Duodenal mucosa (tissue), 2 donors: ENCODE measurements around the gene C12orf43.
A peak's percentile ranks its signal among the peaks of the same experiment; 100 is the strongest.

Experiments used
- H3K27ac ChIP-seq: one replicate; pipeline ENCODE4 v1.7.0; 2013; ENCODE audit warnings: low read depth, low read length
- H3K27me3 ChIP-seq, 2 donors: one replicate each; pipeline ENCODE4 v1.7.0; 2013; ENCODE audit warnings: low read length in 2 of 2, control low read depth in 1 of 2; ENCODE audit not compliant: insufficient read depth in 2 of 2, control insufficient read depth in 1 of 2
- H3K36me3 ChIP-seq, 2 donors: one replicate each; pipeline ENCODE4 v1.7.0; 2013; ENCODE audit warnings: low read length in 2 of 2, control low read depth in 1 of 2; ENCODE audit not compliant: insufficient read depth in 2 of 2, control insufficient read depth in 1 of 2
- H3K4me1 ChIP-seq, 2 donors: one replicate each; pipeline ENCODE4 v1.7.0; 2013; ENCODE audit warnings: low read length in 2 of 2, control low read depth in 1 of 2; ENCODE audit not compliant: insufficient read depth in 2 of 2, control insufficient read depth in 1 of 2
- H3K4me3 ChIP-seq, 2 donors: one replicate each; pipeline ENCODE4 v1.7.0; 2013; ENCODE audit warnings: low read length in 2 of 2, low read depth in 1 of 2
- H3K9ac ChIP-seq, 2 donors: one replicate each; pipeline ENCODE4 v1.7.0; 2013; ENCODE audit warnings: low read length in 2 of 2, low read depth in 1 of 2
- H3K9me3 ChIP-seq, 2 donors: one replicate each; pipeline ENCODE4 v1.7.0; 2013; ENCODE audit warnings: low read length in 2 of 2, control low read depth in 1 of 2; ENCODE audit not compliant: control insufficient read depth in 1 of 2

Gene C12orf43

GRCh38 chr12:120964298-120964697, 52.0 kb downstream of the C12orf43 start:
- no peaks in the 10 kb centered on the region for H3K9me3 ChIP-seq
- H3K36me3 ChIP-seq = peaks cover 4 to 8% of the 10 kb centered on the region in 2 donors
- H3K4me3 ChIP-seq = no peak overlapping the region
- no peak overlapping the region for H3K9ac ChIP-seq
- no peaks in the 10 kb centered on the region for H3K27me3 ChIP-seq
- H3K27ac ChIP-seq = no peak overlapping the region
- peaks cover 21 to 29% of the 10 kb centered on the region in 2 donors for H3K4me1 ChIP-seq

GRCh38 chr12:120962532-120963020, 53.7 kb downstream of the C12orf43 start:
- H3K36me3 ChIP-seq = peaks cover 0 to 2% of the 10 kb centered on the region in 2 donors
- no peaks in the 10 kb centered on the region for H3K27me3 ChIP-seq
- peak overlapping the region in 1 of 2 donors; percentile 2 for H3K9ac ChIP-seq
- H3K4me3 ChIP-seq = no peak overlapping the region
- peak overlapping the region; percentile 42 for H3K27ac ChIP-seq
- H3K9me3 ChIP-seq = no peaks in the 10 kb centered on the region
- H3K4me1 ChIP-seq = peaks cover 25 to 35% of the 10 kb centered on the region in 2 donors

- peak overlapping the region; percentile 42 for H3K27ac ChIP-seq
- H3K9me3 ChIP-seq = no peaks in the 10 kb centered on the region
- H3K4me3 ChIP-seq = no peak overlapping the region
These were observed 54.4 kb downstream of the C12orf43 start for GRCh38 chr12:120961604-120962531.

GRCh38 chr12:120960657-120961056, 55.6 kb downstream of the C12orf43 start:
- no peak overlapping the region for H3K27ac ChIP-seq
- H3K9ac ChIP-seq = peak overlapping the region; percentile 13 to 25
- no peaks in the 10 kb centered on the region for H3K36me3 ChIP-seq
- H3K4me1 ChIP-seq = peaks cover 39 to 43% of the 10 kb centered on the region in 2 donors
- no peaks in the 10 kb centered on the region for H3K9me3 ChIP-seq
- H3K27me3 ChIP-seq = no peaks in the 10 kb centered on the region
- no peak overlapping the region for H3K4me3 ChIP-seq

More at GRCh38 chr12:120961604-120962531, 54.4 kb downstream of the C12orf43 start:
- Histone ChIP-seq H3K9ac (peak overlapping the region in 1 of 2 donors; percentile 2), H3K4me1 (peaks cover 29 to 37% of the 10 kb centered on the region in 2 donors), H3K36me3 (no peaks in the 10 kb centered on the region), H3K27me3 (no peaks in the 10 kb centered on the region)

GRCh38 chr12:120959111-120959878, 57.0 kb downstream of the C12orf43 start:
- Histone ChIP-seq H3K4me3 (no peak overlapping the region), H3K36me3 (no peaks in the 10 kb centered on the region), H3K9ac (peak overlapping the region; percentile 28 to 38), H3K27me3 (no peaks in the 10 kb centered on the region), H3K27ac (peak overlapping the region; percentile 71), H3K9me3 (peaks cover 0 to 2% of the 10 kb centered on the region in 2 donors), H3K4me1 (peaks cover 39 to 40% of the 10 kb centered on the region in 2 donors)

DNA sequence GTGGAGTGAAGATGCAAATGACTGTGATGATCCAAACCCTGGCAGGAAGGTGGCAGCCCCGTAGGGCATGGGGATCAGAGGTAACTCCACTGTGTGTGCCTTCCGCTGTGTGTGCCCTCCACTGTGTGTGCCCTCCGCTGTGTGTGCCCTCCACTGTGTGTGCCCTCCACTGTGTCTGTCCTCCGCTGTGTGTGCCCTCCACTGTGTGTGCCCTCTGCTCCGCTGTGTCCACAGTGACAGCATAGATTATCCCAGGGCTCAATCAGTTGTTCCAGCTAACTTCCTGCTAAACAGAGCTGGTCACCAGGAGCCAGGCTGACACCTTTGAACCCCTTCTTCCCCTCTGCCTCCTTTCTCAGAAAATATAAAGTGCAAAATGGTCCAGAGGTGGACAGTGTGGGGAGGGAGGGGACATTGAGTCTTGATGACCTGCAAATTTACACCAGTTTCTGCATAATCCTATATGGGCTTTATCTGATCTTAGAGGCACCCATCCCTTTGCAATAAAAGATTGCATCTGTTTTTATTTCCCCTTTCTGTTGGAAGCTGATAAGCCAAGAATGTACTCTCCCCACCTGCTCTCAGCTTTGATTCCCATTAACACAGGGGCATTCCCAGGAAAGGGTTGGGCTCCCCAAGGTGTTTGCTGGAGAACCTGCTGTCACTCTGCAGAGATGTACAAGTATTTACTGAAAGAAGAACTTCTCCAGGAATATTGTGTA, 59.5 kb downstream of the C12orf43 start:
- Histone ChIP-seq H3K9ac (peak overlapping the region in 1 of 2 donors; percentile 21), H3K4me3 (peak overlapping the region in 1 of 2 donors; percentile 46), H3K4me1 (peaks cover 31% of the 10 kb centered on the region in 2 donors), H3K27ac (no peak overlapping the region), H3K9me3 (peaks cover 0 to 2% of the 10 kb centered on the region in 2 donors), H3K27me3 (no peaks in the 10 kb centered on the region), H3K36me3 (no peaks in the 10 kb centered on the region)

DNA sequence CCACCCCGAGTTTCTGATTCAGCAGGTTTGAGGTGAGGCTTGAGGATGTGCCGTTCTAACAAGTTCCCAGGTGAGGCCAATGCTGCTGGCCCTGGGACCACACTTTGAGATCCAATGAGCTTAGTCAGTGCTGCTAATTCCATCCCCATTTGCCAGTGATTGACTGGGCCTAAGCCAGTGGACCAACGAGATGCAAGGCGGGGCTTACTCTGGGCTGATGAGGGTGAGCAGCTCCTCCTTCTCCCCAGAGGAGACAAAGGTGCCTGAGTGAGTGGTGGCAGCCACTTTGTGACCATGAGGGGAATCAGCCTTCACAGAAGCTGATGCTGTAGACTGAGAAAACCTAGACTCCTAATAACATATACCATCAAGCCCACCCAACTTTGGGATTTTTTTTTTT, 61.1 kb downstream of the C12orf43 start:
- Histone ChIP-seq H3K27ac (no peak overlapping the region), H3K4me1 (peaks cover 21 to 22% of the 10 kb centered on the region in 2 donors), H3K9ac (no peak overlapping the region), H3K36me3 (no peaks in the 10 kb centered on the region), H3K27me3 (no peaks in the 10 kb centered on the region), H3K9me3 (peaks cover 0 to 2% of the 10 kb centered on the region in 2 donors), H3K4me3 (no peak overlapping the region)

DNA sequence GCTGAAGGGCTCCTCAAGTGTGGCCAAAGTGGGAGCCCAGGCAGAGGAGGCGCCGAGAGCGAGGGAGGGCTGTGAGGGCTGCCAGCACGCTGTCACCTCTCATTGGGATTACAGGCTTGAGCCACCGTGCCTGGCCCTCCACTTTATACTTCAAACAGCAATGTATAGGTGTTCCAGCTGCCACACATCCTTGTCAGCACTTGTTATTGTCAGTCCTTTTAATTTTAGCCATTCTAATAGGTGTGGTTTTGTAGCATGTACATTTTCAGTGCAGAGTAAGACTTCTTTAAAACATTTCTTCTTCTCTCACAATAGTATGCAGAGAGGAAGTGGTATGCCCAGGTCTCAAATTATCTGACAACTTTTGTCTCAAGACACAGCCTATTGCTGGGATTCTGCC, 65.5 kb downstream of the C12orf43 start:
- Histone ChIP-seq H3K9me3 (peaks cover 0 to 2% of the 10 kb centered on the region in 2 donors), H3K27ac (no peak overlapping the region), H3K4me3 (no peak overlapping the region), H3K27me3 (no peaks in the 10 kb centered on the region), H3K9ac (no peak overlapping the region), H3K36me3 (no peaks in the 10 kb centered on the region), H3K4me1 (no peaks in the 10 kb centered on the region)
